Mammary epithelial cell (primary cell): ENCODE data around the gene ZNF554.

Experiments used
- EZH2 ChIP-seq: IDR thresholded peaks from 2 replicates; pipeline ENCODE4 v1.6.1; 2012; ENCODE audit warnings: low read length, inconsistent platforms, borderline replicate concordance
- TF ChIP-seq, protein P1 (sequence below), 2 donors: IDR thresholded peaks in 1 of 2; conservative IDR thresholded peaks in 1 of 2; 2 replicates each; pipeline ENCODE4 v1.5.1; 2011 to 2012; ENCODE audit warnings: inconsistent platforms in 2 of 2, low read length in 2 of 2, mild to moderate bottlenecking in 2 of 2, control low read depth in 1 of 2, low read depth in 1 of 2; ENCODE audit not compliant: insufficient read depth in 1 of 2; ENCODE audit errors: extremely low read depth in 1 of 2

DNA sequence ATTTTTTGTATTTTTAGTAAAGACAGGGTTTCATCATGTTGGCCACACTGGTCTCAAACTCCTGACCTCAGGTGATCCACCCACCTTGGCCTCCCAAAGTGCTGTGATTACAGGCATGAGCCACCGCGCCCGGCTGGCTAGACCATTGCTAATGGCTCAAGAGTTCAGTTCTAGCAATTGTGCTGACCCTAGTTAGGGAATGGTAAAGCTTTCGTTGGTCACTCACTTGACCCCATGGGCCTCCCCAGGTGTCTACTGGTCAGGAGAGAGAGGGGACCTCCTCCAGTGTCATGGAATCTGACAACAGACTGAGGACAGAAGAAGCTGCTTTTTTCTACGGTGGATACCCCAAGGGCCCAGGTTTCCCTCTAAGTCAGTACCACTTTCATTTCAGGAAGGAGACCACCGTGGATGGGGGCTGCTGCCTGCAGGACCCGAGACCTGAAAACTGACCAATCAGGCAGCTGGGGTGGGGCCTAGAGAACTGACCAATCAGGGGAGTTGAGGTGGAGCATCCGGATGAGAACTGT is 46.9 kb downstream of the ZNF554 start:
- TF ChIP-seq, protein P1, sequence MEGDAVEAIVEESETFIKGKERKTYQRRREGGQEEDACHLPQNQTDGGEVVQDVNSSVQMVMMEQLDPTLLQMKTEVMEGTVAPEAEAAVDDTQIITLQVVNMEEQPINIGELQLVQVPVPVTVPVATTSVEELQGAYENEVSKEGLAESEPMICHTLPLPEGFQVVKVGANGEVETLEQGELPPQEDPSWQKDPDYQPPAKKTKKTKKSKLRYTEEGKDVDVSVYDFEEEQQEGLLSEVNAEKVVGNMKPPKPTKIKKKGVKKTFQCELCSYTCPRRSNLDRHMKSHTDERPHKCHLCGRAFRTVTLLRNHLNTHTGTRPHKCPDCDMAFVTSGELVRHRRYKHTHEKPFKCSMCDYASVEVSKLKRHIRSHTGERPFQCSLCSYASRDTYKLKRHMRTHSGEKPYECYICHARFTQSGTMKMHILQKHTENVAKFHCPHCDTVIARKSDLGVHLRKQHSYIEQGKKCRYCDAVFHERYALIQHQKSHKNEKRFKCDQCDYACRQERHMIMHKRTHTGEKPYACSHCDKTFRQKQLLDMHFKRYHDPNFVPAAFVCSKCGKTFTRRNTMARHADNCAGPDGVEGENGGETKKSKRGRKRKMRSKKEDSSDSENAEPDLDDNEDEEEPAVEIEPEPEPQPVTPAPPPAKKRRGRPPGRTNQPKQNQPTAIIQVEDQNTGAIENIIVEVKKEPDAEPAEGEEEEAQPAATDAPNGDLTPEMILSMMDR (conservative IDR thresholded peaks at IDR 0.05 in 1 of 2, IDR thresholded peaks at IDR 0.05 in 1 of 2; ENCODE audit: extremely low read depth in 1 of 2, insufficient read depth in 1 of 2, low read depth in 1 of 2, low read length in 2 of 2) = no peak
- TF ChIP-seq EZH2 = no peak
